AG08396 (cell line): Measurements from ENCODE around the gene PPP1R27.
"Not testable (repeated sequence)": the region's sequence is repeated elsewhere in the genome, so short reads cannot be mapped to it uniquely, and the experiment has no call there.

Source experiments
- DNase-seq: peaks from one replicate; pipeline ENCODE4 v3.0.0; 2012; ENCODE audit warnings: low spot score, mixed read lengths

The PPP1R27 gene

GRCh38 chr17:81840826-81841778 lies 6.3 kb upstream of the PPP1R27 start:
- DNase-seq, result no peak

GRCh38 chr17:81840059-81840458 lies 5.2 kb upstream of the PPP1R27 start:
- not testable (repeated sequence) for DNase-seq

- DNase-seq, result no peak
Observed at GRCh38 chr17:81839301-81839700, 4.5 kb upstream of the PPP1R27 start.

GRCh38 chr17:81838753-81839255 lies 4.0 kb upstream of the PPP1R27 start:
- DNase-seq, result no peak

GRCh38 chr17:81837641-81838040 lies 2.8 kb upstream of the PPP1R27 start:
- DNase-seq, result no peak

- DNase-seq, result no peak
Observed at GRCh38 chr17:81833921-81834830, 674 bp downstream of the PPP1R27 start.

GRCh38 chr17:81833160-81833920 lies 1.5 kb downstream of the PPP1R27 start, which contains the start of gene MCRIP1:
Gene MCRIP1 (minus strand): TSS chr17:81833291. CDS start chr17:81824506, 8,785 bp downstream.
- DNase-seq, result peak; percentile 99

- DNase-seq, result peak; percentile 59
Observed at GRCh38 chr17:81832608-81833159, 2.2 kb downstream of the PPP1R27 start.

- DNase-seq, result peak; percentile 65
Observed at GRCh38 chr17:81831957-81832607, 2.8 kb downstream of the PPP1R27 start.

GRCh38 chr17:81831563-81831956 lies 3.3 kb downstream of the PPP1R27 start:
- no peak for DNase-seq

- DNase-seq, result no peak
Observed at GRCh38 chr17:81829858-81830257, 5.0 kb downstream of the PPP1R27 start.

GRCh38 chr17:81828656-81829055 lies 6.2 kb downstream of the PPP1R27 start:
- DNase-seq, result no peak

GRCh38 chr17:81825841-81826466 lies 8.9 kb downstream of the PPP1R27 start:
- no peak for DNase-seq

- no peak for DNase-seq
Observed at GRCh38 chr17:81824595-81824994, 10.3 kb downstream of the PPP1R27 start.

GRCh38 chr17:81823820-81824550 lies 10.9 kb downstream of the PPP1R27 start:
- DNase-seq, result no peak

GRCh38 chr17:81822996-81823819 lies 11.6 kb downstream of the PPP1R27 start:
- no peak for DNase-seq

GRCh38 chr17:81822312-81822637 lies 12.6 kb downstream of the PPP1R27 start:
- no peak for DNase-seq

- DNase-seq, result peak; percentile 82
Observed at GRCh38 chr17:81821603-81822311, 13.1 kb downstream of the PPP1R27 start.
